Nephron progenitor cell (in vitro differentiated cells): ENCODE data around the gene TTC16.

ENCODE experiments used
- DNase-seq: peaks from one replicate; pipeline ENCODE4 v3.0.0; 2021
- H3K27ac Mint-ChIP-seq: 2 replicates; pipeline ENCODE4 v1.8.0; 2021; ENCODE audit warnings: mild to moderate bottlenecking, moderate library complexity, mixed read lengths
- H3K27me3 Mint-ChIP-seq: 2 replicates; pipeline ENCODE4 v1.8.0; 2021; ENCODE audit warnings: mild to moderate bottlenecking, low read depth, mixed read lengths; ENCODE audit not compliant: poor library complexity
- H3K36me3 Mint-ChIP-seq: 2 replicates; pipeline ENCODE4 v1.8.0; 2021; ENCODE audit warnings: low read depth, mixed read lengths
- H3K4me1 Mint-ChIP-seq: 2 replicates; pipeline ENCODE4 v1.8.0; 2021; ENCODE audit warnings: mixed read lengths
- H3K4me3 Mint-ChIP-seq: 2 replicates; pipeline ENCODE4 v1.8.0; 2021; ENCODE audit warnings: mild to moderate bottlenecking, moderate library complexity, mixed read lengths
- H3K9me3 Mint-ChIP-seq: 2 replicates; pipeline ENCODE4 v1.8.0; 2021; ENCODE audit warnings: mild to moderate bottlenecking, moderate library complexity, mixed read lengths
- TF ChIP-seq, protein P1 (sequence below): fragments of 200-600 bp; sonication (generic); IDR thresholded peaks from 2 replicates; pipeline ENCODE4 v1.5.0; 2021; ENCODE audit warnings: antibody characterized with exemption

TTC16 gene

DNA sequence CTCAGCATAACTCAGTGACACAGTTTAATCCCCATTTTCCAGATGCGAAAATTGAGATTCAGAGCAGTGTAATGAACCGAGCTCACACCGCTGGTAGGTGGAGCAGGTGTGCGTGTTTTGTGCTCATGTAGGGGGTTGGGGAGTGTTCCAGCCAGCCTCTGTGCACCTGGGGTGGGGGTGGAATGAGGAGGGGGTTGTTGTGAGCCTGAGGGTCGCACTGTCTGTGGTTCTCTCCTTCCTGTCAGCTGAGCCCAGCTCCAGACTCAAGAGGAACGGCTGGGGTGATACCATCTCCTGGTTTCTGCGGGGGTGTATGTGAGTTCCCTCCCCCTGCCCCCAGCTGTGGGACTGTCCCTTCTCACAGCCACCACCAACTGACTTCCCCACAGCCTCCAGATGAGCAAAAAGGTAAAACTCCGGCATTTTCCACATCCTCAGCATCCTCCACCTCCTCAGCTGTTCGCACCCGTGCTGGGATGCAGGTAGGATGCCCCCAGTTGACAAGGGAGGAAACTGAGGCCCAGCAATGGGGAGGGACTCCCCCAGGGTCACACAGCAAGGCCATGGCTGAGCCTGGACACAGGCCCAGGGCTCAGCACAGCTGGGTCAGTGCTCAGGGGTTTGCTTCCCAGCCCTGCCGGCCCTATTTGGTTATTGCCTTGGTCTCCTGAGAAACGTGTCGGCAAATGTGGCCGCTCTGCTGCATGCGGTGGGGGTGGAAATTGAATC lies 60.5 kb downstream of the TTC16 start:
- H3K4me3 Mint-ChIP-seq: no peak overlapping the region
- peak; percentile 62 for DNase-seq
- H3K36me3 Mint-ChIP-seq: no peaks in the 10 kb centered on the region
- TF ChIP-seq, protein P1, sequence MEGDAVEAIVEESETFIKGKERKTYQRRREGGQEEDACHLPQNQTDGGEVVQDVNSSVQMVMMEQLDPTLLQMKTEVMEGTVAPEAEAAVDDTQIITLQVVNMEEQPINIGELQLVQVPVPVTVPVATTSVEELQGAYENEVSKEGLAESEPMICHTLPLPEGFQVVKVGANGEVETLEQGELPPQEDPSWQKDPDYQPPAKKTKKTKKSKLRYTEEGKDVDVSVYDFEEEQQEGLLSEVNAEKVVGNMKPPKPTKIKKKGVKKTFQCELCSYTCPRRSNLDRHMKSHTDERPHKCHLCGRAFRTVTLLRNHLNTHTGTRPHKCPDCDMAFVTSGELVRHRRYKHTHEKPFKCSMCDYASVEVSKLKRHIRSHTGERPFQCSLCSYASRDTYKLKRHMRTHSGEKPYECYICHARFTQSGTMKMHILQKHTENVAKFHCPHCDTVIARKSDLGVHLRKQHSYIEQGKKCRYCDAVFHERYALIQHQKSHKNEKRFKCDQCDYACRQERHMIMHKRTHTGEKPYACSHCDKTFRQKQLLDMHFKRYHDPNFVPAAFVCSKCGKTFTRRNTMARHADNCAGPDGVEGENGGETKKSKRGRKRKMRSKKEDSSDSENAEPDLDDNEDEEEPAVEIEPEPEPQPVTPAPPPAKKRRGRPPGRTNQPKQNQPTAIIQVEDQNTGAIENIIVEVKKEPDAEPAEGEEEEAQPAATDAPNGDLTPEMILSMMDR: no peak
- no peak overlapping the region for H3K27ac Mint-ChIP-seq
- H3K9me3 Mint-ChIP-seq: no peaks in the 10 kb centered on the region
- H3K4me1 Mint-ChIP-seq: peaks cover 29% of the 10 kb centered on the region
- peaks cover 11% of the 10 kb centered on the region for H3K27me3 Mint-ChIP-seq

DNA sequence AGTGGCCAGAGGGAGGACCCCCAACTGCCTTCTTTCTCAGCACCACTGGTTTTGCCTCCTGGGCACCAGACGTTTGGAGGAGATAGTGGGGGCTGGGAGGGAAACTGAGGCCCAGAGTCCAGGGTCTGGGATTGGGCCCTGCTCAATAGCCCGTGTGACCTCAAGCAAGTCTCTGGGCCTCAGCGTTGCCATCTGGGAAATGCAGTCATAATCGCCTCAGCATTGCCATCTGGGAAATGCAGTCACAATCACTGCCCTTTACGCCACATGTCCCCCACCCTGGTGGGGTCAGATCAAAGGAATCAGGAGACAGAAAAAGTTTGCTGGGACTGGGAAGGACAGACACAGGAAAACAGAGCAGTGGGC lies 61.0 kb downstream of the TTC16 start:
- Mint-ChIP-seq H3K9me3 (no peaks in the 10 kb centered on the region), H3K27ac (no peak overlapping the region), H3K27me3 (peaks cover 11% of the 10 kb centered on the region), H3K4me3 (no peak overlapping the region), H3K4me1 (peaks cover 33% of the 10 kb centered on the region), H3K36me3 (no peaks in the 10 kb centered on the region)
- DNase-seq: no peak
- TF ChIP-seq, protein P1: no peak

DNA sequence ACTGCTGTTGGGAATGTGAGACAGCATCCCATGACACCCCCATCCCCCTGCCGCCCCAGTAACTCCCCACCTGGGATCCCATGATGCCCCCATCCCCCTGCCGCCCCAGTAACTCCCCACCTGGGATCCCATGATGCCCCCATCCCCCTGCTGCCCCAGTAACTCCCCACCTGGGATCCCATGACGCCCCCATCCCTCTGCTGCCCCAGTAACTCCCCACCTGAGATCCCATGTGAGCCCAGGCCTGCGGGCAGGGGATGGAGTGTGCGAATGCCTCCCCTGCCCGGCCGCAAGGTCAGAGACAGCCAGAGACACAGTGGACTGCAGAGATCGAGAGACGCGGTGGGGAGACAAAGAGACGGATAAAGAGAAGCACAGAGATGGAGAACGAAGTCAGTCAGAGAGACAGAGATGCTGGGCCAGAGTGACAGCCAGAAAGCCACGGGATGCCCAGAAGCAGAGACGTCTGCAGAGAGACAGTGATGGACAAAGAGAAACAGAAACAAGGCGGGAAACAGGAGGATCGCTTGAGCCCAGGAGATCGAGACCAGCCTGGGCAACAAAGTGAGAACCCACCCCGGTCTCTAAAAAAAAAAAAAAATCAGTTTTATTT lies 61.6 kb downstream of the TTC16 start:
- H3K36me3 Mint-ChIP-seq: no peaks in the 10 kb centered on the region
- no peak overlapping the region for H3K4me3 Mint-ChIP-seq
- peak overlapping the region; percentile 85 for H3K27ac Mint-ChIP-seq
- H3K4me1 Mint-ChIP-seq: peaks cover 34% of the 10 kb centered on the region
- DNase-seq: no peak
- TF ChIP-seq, protein P1: no peak
- H3K27me3 Mint-ChIP-seq: peaks cover 11% of the 10 kb centered on the region
- no peaks in the 10 kb centered on the region for H3K9me3 Mint-ChIP-seq

DNA sequence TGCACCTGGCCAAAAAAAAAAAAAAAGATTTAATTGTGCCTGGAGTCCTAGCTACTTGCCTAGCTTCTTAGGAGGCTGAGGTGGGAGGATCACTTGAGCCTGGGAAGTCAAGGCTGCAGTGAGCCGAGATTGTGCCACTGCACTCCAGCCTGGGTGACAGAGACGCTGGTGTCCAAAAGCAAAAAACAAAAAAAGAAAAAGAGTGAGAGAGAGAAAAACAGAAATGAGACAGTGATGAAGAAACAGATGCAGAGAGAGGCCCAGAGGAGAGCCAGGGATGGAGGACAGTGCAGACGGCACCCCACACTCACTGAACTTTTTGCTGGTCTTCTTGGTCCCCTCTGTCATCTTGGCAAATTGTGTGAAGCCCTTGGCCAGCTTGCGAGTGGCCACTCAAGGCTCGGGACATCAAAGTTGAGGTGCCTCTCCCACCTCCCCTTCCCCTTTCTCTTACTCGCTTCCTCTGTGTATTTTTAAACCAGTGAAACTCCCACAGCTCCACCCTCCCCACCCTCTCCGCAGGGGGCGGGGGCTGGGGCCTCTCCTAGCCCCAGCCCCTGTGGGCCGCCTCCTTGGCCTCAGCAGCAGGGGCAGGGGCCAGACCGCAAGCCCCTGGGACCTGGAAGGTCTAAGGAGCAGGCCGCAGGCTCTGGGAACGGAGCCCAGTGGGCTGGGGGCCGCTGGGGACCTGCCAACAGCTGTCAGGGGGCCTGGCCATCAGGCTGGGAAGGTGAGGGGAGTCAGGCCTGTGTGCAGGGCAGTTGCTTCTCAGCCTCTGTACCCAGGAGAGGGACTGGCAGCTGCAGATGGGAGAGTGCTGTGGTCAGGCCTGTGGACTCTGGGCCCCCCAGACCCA lies 62.6 kb downstream of the TTC16 start, which contains the start of gene SH2D3C:
SH2D3C (minus strand) TSS at position 387 of the 856 bp plus-strand sequence; CDS start at position 348, 39 bp downstream.
- TF ChIP-seq, protein P1: no peak
- peak; percentile 45 for DNase-seq
- peaks cover 3% of the 10 kb centered on the region for H3K27me3 Mint-ChIP-seq
- no peaks in the 10 kb centered on the region for H3K9me3 Mint-ChIP-seq
- H3K4me1 Mint-ChIP-seq: peaks cover 35% of the 10 kb centered on the region
- peak within 1 kb of the TSS; percentile 85 for H3K27ac Mint-ChIP-seq
- H3K4me3 Mint-ChIP-seq: peak within 1 kb of the TSS; percentile 3
- H3K36me3 Mint-ChIP-seq: no peaks in the 10 kb centered on the region

DNA sequence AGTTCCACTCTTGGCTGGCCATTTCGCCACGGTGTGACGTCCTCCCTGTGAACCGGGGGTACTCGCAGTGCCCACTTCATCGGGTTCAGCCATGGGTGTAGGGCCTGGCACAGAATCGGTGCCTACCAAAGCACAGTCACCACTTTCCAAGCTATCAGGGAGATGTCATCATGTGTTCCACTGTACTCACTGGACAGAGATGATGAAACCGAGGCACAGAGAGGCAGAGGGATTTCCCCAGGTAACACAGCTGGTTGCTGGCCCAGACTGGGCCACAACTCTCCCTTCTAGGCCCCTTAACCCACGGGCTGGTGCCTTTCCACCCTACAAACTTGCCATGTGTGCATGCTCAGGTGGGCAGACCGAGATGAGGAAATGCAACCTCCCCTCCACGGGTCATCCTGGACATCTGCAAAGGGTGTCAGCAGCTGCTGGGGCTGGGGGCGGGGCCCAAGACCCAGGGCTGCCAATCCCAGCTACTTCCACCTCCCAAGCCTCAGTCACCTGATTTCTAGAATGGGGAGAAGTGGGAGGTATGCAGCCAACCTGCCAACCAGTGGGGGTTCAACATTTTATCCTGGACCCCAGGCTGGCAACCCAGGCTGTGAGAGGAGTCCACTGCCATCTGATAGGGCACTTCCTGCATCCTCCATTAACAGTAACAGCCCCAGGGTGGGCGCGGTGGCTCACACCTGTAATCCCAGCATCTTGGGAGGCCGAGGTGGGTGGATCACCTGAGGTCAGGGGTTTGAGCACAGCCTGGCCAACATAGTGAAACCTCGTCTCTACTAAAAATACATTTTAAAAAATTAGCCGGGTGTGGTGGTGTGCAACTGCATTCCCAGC lies 63.5 kb downstream of the TTC16 start:
- DNase-seq: no peak
- TF ChIP-seq, protein P1: no peak
- Mint-ChIP-seq H3K4me1 (peaks cover 44% of the 10 kb centered on the region), H3K4me3 (no peak overlapping the region), H3K9me3 (no peaks in the 10 kb centered on the region), H3K27ac (no peak overlapping the region), H3K27me3 (peaks cover 3% of the 10 kb centered on the region), H3K36me3 (no peaks in the 10 kb centered on the region)
